Posterior vena cava (tissue), 2 donors: ENCODE results near the gene SLC6A6. TPM values are rescaled to one million over a fixed set of nuclear protein-coding genes. Genes with fewer than 3 reads are reported as not detected.

Source experiments
- DNase-seq: peaks from one replicate; pipeline ENCODE4 v3.0.0-alpha.2; 2020; ENCODE audit warnings: low spot score
- intact Hi-C, 2 donors: fragments of 100-400 bp; cut with DNase I; formaldehyde crosslinking; loops; one replicate each; pipeline versions ENCODE4 v1.14.1 to v1.14.2; 2022 to 2023
- total RNA-seq, 2 donors: library from RNA; stranded (reverse); fragmentation: NEBNext Ultra II Directional; extraction: Animal tissue kit (Norgen Biotek cat#: 25700); gene quantifications; one replicate each; pipeline ENCODE4 v1.2.1, GENCODE V29; 2021
- donor health status: DM: yes; HTN: yes; CAD: no.
- donor health status: DM: yes; HTN: yes; CAD: no.

The SLC6A6 gene
- total RNA-seq, 2 donors from 2014 or later, result 13.3 to 23.6 TPM

DNA sequence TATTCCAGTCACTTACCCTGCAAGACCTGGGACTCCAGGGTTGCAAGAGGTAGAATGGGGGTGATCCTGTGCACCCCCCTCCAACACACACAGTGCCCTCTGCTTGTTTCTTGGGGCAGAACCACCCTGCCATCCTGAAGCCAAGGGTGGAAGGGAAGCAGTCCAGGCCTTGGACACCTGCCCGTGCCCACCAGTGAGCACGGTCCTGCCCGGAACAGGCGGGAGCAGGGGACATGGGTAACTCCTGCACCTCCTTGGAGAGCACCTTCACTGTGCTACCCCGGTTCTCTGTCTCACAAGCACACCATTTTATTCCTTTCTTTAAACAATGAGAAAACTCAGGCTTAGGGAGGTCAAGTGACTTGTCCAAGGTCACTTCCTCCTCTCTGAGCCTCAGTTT lies 57.0 kb downstream of the SLC6A6 start:
- DNase-seq, result no peak
- intact Hi-C loops, result loop anchor here in 1 of 2 donors (5.0 kb wide), 1 partner anchor 57 kb away; the partner anchor contains the start of gene SLC6A6

DNA sequence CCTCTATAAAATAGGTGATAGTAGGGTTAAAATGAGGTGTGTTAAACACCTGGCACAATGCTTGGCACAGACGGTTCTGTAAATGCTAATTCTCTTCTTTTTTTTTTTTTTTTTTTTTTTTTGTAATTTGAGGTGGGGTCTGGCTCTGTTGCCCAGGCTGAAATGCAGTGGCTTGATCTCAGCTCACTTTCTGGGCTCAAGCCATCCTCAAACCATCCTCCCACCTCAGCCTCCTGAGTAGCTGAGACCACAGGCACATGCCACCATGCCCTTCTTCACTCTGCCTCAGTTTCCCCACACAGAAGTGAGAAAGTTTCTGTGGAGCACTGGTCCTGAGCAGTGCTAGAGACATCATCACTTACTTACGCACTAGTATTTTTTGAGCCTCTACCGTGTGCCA lies 57.4 kb downstream of the SLC6A6 start:
- DNase-seq, result no peak
- intact Hi-C loops, result loop anchor here (5.0 to 10.0 kb wide), 4 partner anchors 57 to 335 kb away; partner anchors contain the start of genes CHCHD4 (in 1 of the 2), SLC6A6 (in 1 of the 2) and TMEM43 (in 1 of the 2)

DNA sequence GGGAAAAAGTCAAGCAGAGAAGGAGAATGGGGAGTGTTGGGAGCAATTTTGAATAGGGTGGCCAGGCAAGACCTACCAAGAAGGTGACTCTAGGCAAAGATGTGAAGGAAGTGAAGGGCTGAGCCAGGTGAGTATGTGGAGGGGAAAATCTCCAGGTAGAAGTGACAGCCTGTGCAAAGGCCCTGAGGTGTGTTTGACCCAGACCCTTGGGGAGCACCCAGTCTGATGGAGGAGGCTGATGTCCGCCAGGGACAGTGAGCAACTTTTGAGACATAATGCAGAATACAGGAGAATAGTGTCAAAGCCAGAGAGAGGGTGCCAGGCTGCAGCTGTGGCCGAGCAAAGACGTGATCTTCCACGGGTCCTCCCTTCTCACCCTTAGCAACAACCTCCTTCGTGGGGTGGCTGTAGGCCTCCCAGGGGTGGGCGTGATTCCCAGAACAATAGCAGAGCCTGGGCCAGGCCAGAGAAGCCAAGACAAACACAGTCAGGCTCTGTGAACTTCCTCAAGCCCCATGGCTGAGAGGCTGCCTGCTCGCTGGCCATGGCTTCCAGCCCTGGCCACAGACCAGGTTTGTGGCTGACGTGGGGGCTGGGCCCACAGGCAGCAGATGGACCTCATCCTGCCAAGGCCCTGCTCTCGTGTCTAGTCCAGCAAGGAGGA lies 58.1 kb downstream of the SLC6A6 start:
- intact Hi-C loops, result loop anchor here (5.0 to 10.0 kb wide), 3 partner anchors 198 to 336 kb away; partner anchors contain the start of genes CHCHD4 (in 1 of the 2) and TMEM43 (in 1 of the 2)
- DNase-seq, result peak; percentile 92

GRCh38 chr3:14461006-14461747 lies 58.8 kb downstream of the SLC6A6 start:
- no peak for DNase-seq
- intact Hi-C loops, result loop anchor here (5.0 to 10.0 kb wide), 3 partner anchors 199 to 336 kb away; partner anchors contain the start of genes CHCHD4 (in 1 of the 2) and TMEM43 (in 1 of the 2)

DNA sequence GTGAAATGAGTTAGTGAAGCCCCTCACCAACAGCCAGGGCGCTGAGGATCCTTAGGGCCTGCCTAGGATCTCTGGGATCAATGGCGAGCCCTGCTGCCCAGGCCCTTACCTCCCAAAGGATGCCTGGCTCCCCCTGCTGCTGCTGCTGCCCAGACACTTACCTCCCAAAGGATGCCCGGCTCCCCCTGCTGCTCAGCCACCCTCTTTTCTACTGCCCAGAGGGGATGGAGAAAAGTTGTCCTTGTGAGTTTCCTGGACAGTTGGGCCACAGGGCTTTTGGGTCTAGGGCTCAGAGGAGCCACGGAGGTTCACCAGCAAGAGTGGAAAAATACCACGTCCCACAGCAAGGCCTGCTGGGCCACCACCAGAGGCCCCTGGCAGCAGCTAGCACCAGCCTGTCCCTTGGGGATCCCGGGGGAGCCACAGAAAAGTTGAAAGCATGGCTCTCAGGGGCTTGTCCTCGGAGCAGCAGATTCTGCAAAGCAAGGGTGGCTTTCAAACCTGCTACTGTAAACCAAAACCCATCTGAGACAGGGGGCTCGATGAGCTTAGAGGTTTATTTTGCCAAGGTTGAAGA lies 59.4 kb downstream of the SLC6A6 start:
- intact Hi-C loops, result loop anchor here (5.0 to 10.0 kb wide), 3 partner anchors 200 to 337 kb away; partner anchors contain the start of genes CHCHD4 (in 1 of the 2) and TMEM43 (in 1 of the 2)
- DNase-seq, result no peak

GRCh38 chr3:14462738-14463137 lies 60.3 kb downstream of the SLC6A6 start:
- no peak for DNase-seq
- intact Hi-C loops, result loop anchor here (5.0 to 10.0 kb wide), 3 partner anchors 200 to 338 kb away; partner anchors contain the start of genes CHCHD4 (in 1 of the 2) and TMEM43 (in 1 of the 2)

- intact Hi-C loops, result loop anchor here (5.0 to 10.0 kb wide), 3 partner anchors 201 to 339 kb away; partner anchors contain the start of genes CHCHD4 (in 1 of the 2) and TMEM43 (in 1 of the 2)
- no peak for DNase-seq
These were observed 61.1 kb downstream of the SLC6A6 start for GRCh38 chr3:14463330-14464140.

GRCh38 chr3:14464141-14464465 lies 61.7 kb downstream of the SLC6A6 start:
- DNase-seq, result no peak
- intact Hi-C loops, result loop anchor here (5.0 to 10.0 kb wide), 3 partner anchors 202 to 339 kb away; partner anchors contain the start of genes CHCHD4 (in 1 of the 2) and TMEM43 (in 1 of the 2)

DNA sequence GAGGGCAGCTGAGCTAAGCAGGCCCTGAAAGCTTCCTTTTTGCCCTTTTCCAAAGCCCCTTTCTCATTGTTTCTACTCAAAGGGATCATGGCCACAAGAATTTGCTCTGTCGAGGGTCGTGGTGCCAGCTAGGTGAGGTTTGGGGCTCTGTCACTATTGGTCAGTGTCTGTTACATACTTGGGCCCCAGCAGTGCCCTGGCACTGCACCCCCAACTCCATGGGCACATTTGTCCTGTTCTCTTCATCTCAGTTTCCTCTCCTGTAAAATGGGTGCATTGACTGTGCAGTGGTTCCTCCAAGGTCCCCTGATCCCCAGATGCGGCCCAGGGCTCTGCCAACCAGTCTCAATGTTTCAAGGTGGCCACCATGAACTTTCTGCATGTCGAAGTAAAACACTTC lies 62.1 kb downstream of the SLC6A6 start:
- intact Hi-C loops, result loop anchor here (5.0 to 10.0 kb wide), 3 partner anchors 202 to 340 kb away; partner anchors contain the start of genes CHCHD4 (in 1 of the 2) and TMEM43 (in 1 of the 2)
- DNase-seq, result no peak

DNA sequence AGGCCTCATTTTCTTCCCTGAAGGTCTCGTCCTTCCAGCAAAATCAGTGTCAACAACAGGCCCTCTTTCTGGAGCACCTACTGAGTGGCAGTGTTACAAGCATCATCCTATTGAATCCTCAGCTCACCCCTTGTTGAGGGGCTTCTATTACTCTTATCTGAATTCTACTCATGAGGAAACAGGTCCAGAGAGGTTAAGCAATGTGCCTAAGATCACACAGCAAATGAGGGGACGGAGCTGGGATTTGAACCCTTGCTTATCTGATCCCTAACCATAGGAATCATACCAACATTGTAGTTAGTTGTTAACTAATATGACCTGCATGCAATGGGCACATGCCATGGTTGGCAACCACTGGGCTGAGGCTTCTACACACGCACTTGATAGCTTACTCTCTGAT lies 63.0 kb downstream of the SLC6A6 start:
- intact Hi-C loops, result loop anchor here (5.0 to 10.0 kb wide), 2 partner anchors 263 to 341 kb away; partner anchors contain the start of genes CHCHD4 (in 1 of the 2) and TMEM43 (in 1 of the 2)
- no peak for DNase-seq

- intact Hi-C loops, result loop anchor here (5.0 to 10.0 kb wide), 2 partner anchors 264 to 342 kb away; partner anchors contain the start of genes CHCHD4 (in 1 of the 2) and TMEM43 (in 1 of the 2)
- no peak for DNase-seq
These were observed 63.9 kb downstream of the SLC6A6 start for GRCh38 chr3:14466179-14466903.

DNA sequence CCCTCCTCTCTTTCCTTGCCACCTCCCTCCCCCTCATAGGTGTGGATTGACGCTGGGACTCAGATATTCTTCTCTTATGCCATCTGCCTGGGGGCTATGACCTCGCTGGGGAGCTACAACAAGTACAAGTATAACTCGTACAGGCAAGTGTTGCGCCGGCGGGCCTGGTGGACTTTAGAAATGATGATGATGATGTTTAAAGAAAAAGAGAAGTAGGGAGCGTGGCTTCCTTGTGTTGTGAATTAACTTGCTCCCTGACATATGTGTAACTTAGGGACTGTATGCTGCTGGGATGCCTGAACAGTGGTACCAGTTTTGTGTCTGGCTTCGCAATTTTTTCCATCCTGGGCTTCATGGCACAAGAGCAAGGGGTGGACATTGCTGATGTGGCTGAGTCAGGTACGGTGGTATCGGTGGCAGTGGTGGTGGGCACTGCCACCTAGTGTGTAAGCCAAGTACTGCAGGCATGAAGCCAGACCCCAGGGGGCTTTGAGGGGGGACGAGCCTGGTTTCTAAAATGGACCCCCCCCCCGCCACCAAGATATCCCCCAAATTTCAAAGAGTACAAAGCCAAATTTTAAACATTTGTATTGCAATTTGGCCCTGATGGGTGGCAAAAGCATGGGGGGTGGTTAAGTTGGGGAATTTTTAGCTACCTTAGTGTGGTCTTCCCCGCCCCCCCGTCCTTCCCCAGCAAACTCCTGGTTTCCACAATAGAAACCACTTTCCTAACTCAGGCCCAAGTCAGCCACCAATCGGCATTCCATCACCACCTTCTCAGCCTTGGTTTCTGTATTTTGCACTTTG lies 65.6 kb downstream of the SLC6A6 start:
- no peak for DNase-seq
- intact Hi-C loops, result loop anchor here (2.0 to 10.0 kb wide), 4 partner anchors 207 to 569 kb away; partner anchors contain the start of genes CHCHD4 (in 1 of the 2) and TMEM43 (in 1 of the 2)

DNA sequence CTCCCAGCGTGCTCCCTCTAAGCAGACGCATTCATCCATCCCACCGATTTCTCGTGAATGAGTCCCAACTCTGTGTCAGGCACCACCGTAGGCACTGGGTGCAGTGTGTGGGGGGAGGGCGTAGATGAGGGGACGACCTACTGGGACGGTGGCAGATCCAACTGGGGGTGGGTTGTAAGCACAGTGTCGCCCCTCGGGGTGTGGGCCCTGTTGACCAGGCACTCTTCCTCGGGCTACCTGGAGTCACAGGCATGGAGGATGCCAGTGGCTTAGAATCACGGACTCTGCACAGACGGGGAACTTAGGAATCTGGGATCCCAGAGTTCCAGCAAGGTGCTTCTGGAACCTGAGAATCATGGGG lies 66.2 kb downstream of the SLC6A6 start:
- no peak for DNase-seq
- intact Hi-C loops, result loop anchor here (2.0 to 10.0 kb wide), 4 partner anchors 208 to 570 kb away; partner anchors contain the start of genes CHCHD4 (in 1 of the 2) and TMEM43 (in 1 of the 2)

- DNase-seq, result no peak
- intact Hi-C loops, result no loop called here
These were observed 68.1 kb downstream of the SLC6A6 start for GRCh38 chr3:14470461-14470860.

DNA sequence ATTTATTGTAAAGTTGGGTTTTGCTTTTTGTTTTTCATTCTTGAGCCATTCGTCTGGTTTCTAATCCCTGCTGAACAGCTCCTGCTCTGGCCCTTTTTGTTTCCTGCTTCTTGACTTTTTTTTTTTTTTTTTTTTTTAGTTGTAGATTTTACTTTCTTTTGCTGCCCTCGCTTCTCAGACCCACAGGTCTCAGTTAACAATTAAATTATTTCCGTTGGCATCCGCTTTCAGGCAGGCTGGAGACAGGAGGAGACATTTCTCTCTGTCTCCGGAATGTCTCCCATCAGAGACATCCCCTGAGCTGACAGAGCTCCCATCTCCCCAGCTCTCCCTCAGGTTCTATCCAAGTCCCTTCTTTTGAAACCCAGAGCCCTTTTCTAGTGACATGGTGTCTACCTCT lies 68.6 kb downstream of the SLC6A6 start:
- intact Hi-C loops, result no loop called here

GRCh38 chr3:14471690-14472089 lies 69.3 kb downstream of the SLC6A6 start:
- intact Hi-C loops, result no loop called here

More for the DNA sequence above, 68.6 kb downstream of the SLC6A6 start:
- DNase-seq, result no peak

More at GRCh38 chr3:14471690-14472089, 69.3 kb downstream of the SLC6A6 start:
- DNase-seq, result no peak
